HepG2 (cell line): ENCODE results near the gene C2orf74. TPM values are rescaled to one million over a fixed set of nuclear protein-coding genes. Genes with fewer than 3 reads are reported as not detected.

ENCODE experiments used
- ATAC-seq: fragments of 200-7000 bp; cut with Tn5 transposase; 3 replicates; pipeline ENCODE4 v1.9.1; 2020; ENCODE audit warnings: mild to moderate bottlenecking, moderate library complexity
- BruUV-seq: library from RNA; stranded (reverse); fragments of 400-500 nt; replicated peaks from 2 replicates; lab custom pipeline; 2021; lab: Mats Ljungman, UMichigan
- CTCF ChIA-PET: fragments of 300-600 bp; formaldehyde crosslinking; extraction: SDS; loops from one replicate; lab custom pipeline; 2021; ENCODE audit warnings: low total read pairs, inconsistent platforms, low intra/inter-chr PET ratio; lab: Yijun Ruan, JAX
- POLR2A ChIA-PET: fragments of 350-600 bp; sonication (Branson Sonifier 250); formaldehyde crosslinking; loops from one replicate; lab custom pipeline; 2020; ENCODE audit warnings: antibody characterized with exemption, inconsistent platforms; lab: Yijun Ruan, JAX
- DNase-seq: peaks from one replicate; pipeline ENCODE4 v3.0.0-alpha.2; 2015; ENCODE audit warnings: low spot score
- FAIRE-seq: peaks from 3 replicates; lab custom pipeline; 2011; peaks lifted over from hg19 to GRCh38; lab: Jason Lieb, UNC
- H2AFZ ChIP-seq: one replicate; pipeline ENCODE4 v1.6.1; 2011; ENCODE audit warnings: low read length, inconsistent platforms
- H3K27ac ChIP-seq: fragments of 300-600 bp; 3 replicates; pipeline ENCODE4 v1.8.0; 2011; ENCODE audit warnings: mixed run types, mild to moderate bottlenecking, mixed read lengths, low read length, inconsistent platforms; ENCODE audit not compliant: insufficient read depth; ENCODE audit errors: extremely low read length
- H3K27me3 ChIP-seq, 2 experiments: fragments of 200-600 bp in 1 of 2; 2 replicates in 1 of 2; 3 replicates in 1 of 2; pipeline versions ENCODE4 v1.6.0 to v1.8.0; 2011; ENCODE audit warnings: low read length in 2 of 2, mild to moderate bottlenecking in 2 of 2, moderate library complexity in 2 of 2, inconsistent platforms in 1 of 2; ENCODE audit not compliant: insufficient read depth in 2 of 2, control insufficient read depth in 1 of 2
- H3K36me3 ChIP-seq, 2 experiments: fragments of 200-600 bp in 1 of 2; replicated peaks in 1 of 2; 2 replicates in 1 of 2; 3 replicates in 1 of 2; pipeline versions ENCODE4 v1.5.1 to v1.8.0; 2011; ENCODE audit warnings: low read length in 2 of 2, inconsistent platforms in 1 of 2; ENCODE audit not compliant: insufficient read depth in 2 of 2, control insufficient read depth in 1 of 2
- H3K4me1 ChIP-seq: 2 replicates; pipeline ENCODE4 v1.5.1; 2012; ENCODE audit warnings: low read length, inconsistent platforms; ENCODE audit not compliant: insufficient read depth
- H3K4me2 ChIP-seq: 2 replicates; pipeline ENCODE4 v1.6.0; 2011; ENCODE audit warnings: low read depth, low read length, inconsistent platforms
- H3K4me3 ChIP-seq, 3 experiments: fragments of 200-600 bp in 1 of 3; sonication (generic), shearing (Covaris generic) in 1 of 3; replicated peaks in 1 of 3; 2 replicates each; pipeline ENCODE4 v1.5.1; 2011 to 2016; ENCODE audit warnings: low read length in 3 of 3, inconsistent platforms in 2 of 3, low read depth in 2 of 3, mild to moderate bottlenecking in 2 of 3, control low read depth in 1 of 3, mixed read lengths in 1 of 3; ENCODE audit not compliant: insufficient read depth in 1 of 3
- H3K79me2 ChIP-seq: one replicate; pipeline ENCODE4 v1.6.1; 2011; ENCODE audit warnings: low read length, inconsistent platforms; ENCODE audit not compliant: insufficient read depth
- H3K9ac ChIP-seq: 2 replicates; pipeline ENCODE4 v1.6.0; 2011; ENCODE audit warnings: mild to moderate bottlenecking, low read depth, low read length, inconsistent platforms; ENCODE audit not compliant: insufficient read depth
- H3K9me3 ChIP-seq: 2 replicates; pipeline ENCODE4 v1.5.1; 2012; ENCODE audit warnings: mild to moderate bottlenecking, low read length
- H4K20me1 ChIP-seq: 2 replicates; pipeline ENCODE4 v1.6.0; 2011; ENCODE audit warnings: inconsistent platforms, mild to moderate bottlenecking, low read length, moderate library complexity; ENCODE audit not compliant: insufficient read depth
- DMAP1 ChIP-seq: IDR thresholded peaks from 2 replicates; pipeline ENCODE4 v1.6.1; 2016
- GATAD1 ChIP-seq: IDR thresholded peaks from 2 replicates; pipeline ENCODE4 v1.6.1; 2016; ENCODE audit warnings: missing genetic modification reagents, missing compliant biosample characterization
- MNT ChIP-seq: fragments of 450-650 bp; IDR thresholded peaks from 2 replicates; pipeline ENCODE4 v1.6.1; 2016
- MXD4 ChIP-seq: IDR thresholded peaks from 2 replicates; pipeline ENCODE4 v1.6.1; 2016; ENCODE audit warnings: mild to moderate bottlenecking, missing biosample characterization, missing genetic modification reagents
- PATZ1 ChIP-seq: sonication (generic); formaldehyde crosslinking; IDR thresholded peaks from 2 replicates; pipeline ENCODE4 v1.4.0; 2020; ENCODE audit warnings: missing genetic modification reagents
- SAP130 ChIP-seq: IDR thresholded peaks from 2 replicates; pipeline ENCODE4 v1.6.1; 2016; ENCODE audit warnings: low read depth
- SMC3 ChIP-seq: IDR thresholded peaks from 2 replicates; pipeline ENCODE4 v1.6.1; 2011; ENCODE audit warnings: low read length, improper control_type of control experiment
- SNAI1 ChIP-seq: sonication (generic); formaldehyde crosslinking; IDR thresholded peaks from 2 replicates; pipeline ENCODE4 v1.5.0; 2020; ENCODE audit warnings: mild to moderate bottlenecking, missing genetic modification reagents, borderline replicate concordance
- STAG1 ChIP-seq: sonication (generic); formaldehyde crosslinking; IDR thresholded peaks from 2 replicates; pipeline ENCODE4 v1.4.0; 2020; ENCODE audit warnings: missing genetic modification reagents
- WIZ ChIP-seq: sonication (generic); formaldehyde crosslinking; IDR thresholded peaks from 2 replicates; pipeline ENCODE4 v1.5.1; 2020; ENCODE audit warnings: mild to moderate bottlenecking, missing genetic modification reagents
- ZFP91 ChIP-seq: sonication (generic); formaldehyde crosslinking; IDR thresholded peaks from 2 replicates; pipeline ENCODE4 v1.9.0; 2022; ENCODE audit warnings: missing genetic modification reagents, mild to moderate bottlenecking, borderline replicate concordance
- ZNF547 ChIP-seq: sonication (generic); formaldehyde crosslinking; IDR thresholded peaks from 2 replicates; pipeline ENCODE4 v1.5.1; 2020; ENCODE audit warnings: mild to moderate bottlenecking, missing genetic modification reagents
- ZNF607 ChIP-seq: sonication (generic); formaldehyde crosslinking; IDR thresholded peaks from 2 replicates; pipeline ENCODE4 v1.5.1; 2020; ENCODE audit warnings: missing genetic modification reagents, mild to moderate bottlenecking, borderline replicate concordance
- ZNF737 ChIP-seq: sonication (generic); formaldehyde crosslinking; IDR thresholded peaks from 2 replicates; pipeline ENCODE4 v1.5.0; 2020; ENCODE audit warnings: missing genetic modification reagents, mild to moderate bottlenecking, borderline replicate concordance
- ZNF749 ChIP-seq: sonication (generic); formaldehyde crosslinking; IDR thresholded peaks from 2 replicates; pipeline ENCODE4 v1.8.0; 2022; ENCODE audit warnings: mild to moderate bottlenecking, missing genetic modification reagents, moderate library complexity, borderline replicate concordance
- WGBS: methylation state at CpG from one replicate; pipeline ENCODE4 v1.1.6; 2017; ENCODE audit warnings: low lambda C conversion rate; 5-methylcytosine and 5-hydroxymethylcytosine counted together
- in situ Hi-C: cut with HindIII; loops from 2 replicates; pipeline ENCODE4 v1.10.0; 2017; ENCODE audit warnings: low pct_unique_long_range_greater_than_20kb; ENCODE audit not compliant: extremely low pct_ligation_motif_present
- intact Hi-C: fragments of 100-400 bp; cut with micrococcal nuclease; formaldehyde crosslinking; loops from one replicate; pipeline ENCODE4 v1.10.0; 2022; ENCODE audit not compliant: unreplicated experiment
- polyA plus RNA-seq, 8 experiments: library from polyadenylated mRNA; depleted of rRNA in 3 of 8; stranded (reverse) in 7 of 8; unstranded in 1 of 8; fragments of >200 nt; fragmentation: Illumina TruSeq in 4 of 8; extraction: Trizol in 4 of 8; gene quantifications; 2 replicates each; pipeline versions ENCODE4 v1.2.1 to v1.2.3, GENCODE V29; 2011 to 2016; ENCODE audit warnings: low read depth in 4 of 8, missing spikeins in 1 of 8, mixed read lengths in 1 of 8; ENCODE audit not compliant: insufficient read depth in 1 of 8
- total RNA-seq, 5 experiments: library from RNA; depleted of rRNA; stranded (reverse); fragments of >200 nt; fragmentation: Illumina TruSeq; extraction: Trizol; gene quantifications; 2 replicates each; pipeline ENCODE4 v1.2.3, GENCODE V29; 2016; ENCODE audit warnings: low read depth in 1 of 5

The C2orf74 gene
- total and polyA plus RNA-seq, 2 of the 13 experiments (the other 11 are each of a cell fraction or from before 2014, with no cell fraction given): 10.6 to 13.8 TPM

- TF ChIP-seq MXD4: no peak
- no peak for TF ChIP-seq MNT
- no peak for TF ChIP-seq SNAI1
- TF ChIP-seq, all 625 proteins: peak for 0
Measured at GRCh38 chr2:61134141-61134540, 27.8 kb upstream of the C2orf74 start (continued).

- no peaks in the 10 kb centered on the region for H3K79me2 ChIP-seq
- no peak overlapping the region for H3K4me2 ChIP-seq
- FAIRE-seq (no peak), ATAC-seq (peak; percentile 83), DNase-seq (peak; percentile 40)
- WGBS: 22% methylated on average over 3 of the region's 3 CpGs
- ChIA-PET POLR2A (interaction anchor here (1.6 to 2.5 kb wide), 2 partner anchors 10 to 42 kb away, joined by 4 to 14 read pairs; no protein-coding TSS in a partner anchor), CTCF (no interaction called here)
- BruUV-seq: no TSS peak
- H3K27ac ChIP-seq: no peak overlapping the region
- in situ Hi-C loops (no loop called here), intact Hi-C loops (no loop called here)
- no peaks in the 10 kb centered on the region for H3K27me3 ChIP-seq
- no peak overlapping the region for H2AFZ ChIP-seq
- H3K36me3 ChIP-seq: no peaks in the 10 kb centered on the region
- H3K4me1 ChIP-seq: no peaks in the 10 kb centered on the region
- H3K9ac ChIP-seq: no peak overlapping the region
- H4K20me1 ChIP-seq: no peaks in the 10 kb centered on the region
- H3K4me3 ChIP-seq: no peak overlapping the region
- no peaks in the 10 kb centered on the region for H3K9me3 ChIP-seq
- no peak for TF ChIP-seq ZFP91 (CRISPR knock-in tag)
- TF ChIP-seq ZNF749 (CRISPR knock-in tag): no peak
- TF ChIP-seq ZNF547 (CRISPR knock-in tag): no peak
- 0 out of 2 replicates have a peak, but pooled peaks have one; percentile 32 for TF ChIP-seq SMC3
- 0 out of 2 replicates have a peak, but pooled peaks have one; percentile 13 for TF ChIP-seq SAP130 (CRISPR knock-in tag)
- no peak for TF ChIP-seq ZNF607 (CRISPR knock-in tag)
- TF ChIP-seq ZNF737 (CRISPR knock-in tag): no peak
- TF ChIP-seq WIZ (CRISPR knock-in tag): no peak
- peak; percentile 91 for TF ChIP-seq STAG1 (CRISPR knock-in tag)
- no peak for TF ChIP-seq PATZ1 (CRISPR knock-in tag)
- no peak for TF ChIP-seq GATAD1 (CRISPR knock-in tag)
- TF ChIP-seq DMAP1 (CRISPR knock-in tag): no peak
Measured at GRCh38 chr2:61135510-61135909, 26.5 kb upstream of the C2orf74 start.
